Skeletal muscle cell (primary cell): ENCODE measurements around the gene OR1I1.

Source experiments
- DNase-seq: peaks from one replicate; pipeline ENCODE4 v3.0.0-alpha.2; 2010; ENCODE audit warnings: low read depth
- H3K4me3 ChIP-seq: 2 replicates; pipeline ENCODE4 v1.5.1; 2011; ENCODE audit warnings: low read depth, mild to moderate bottlenecking, control low read depth, low read length, moderate library complexity

Gene OR1I1

GRCh38 chr19:15137777-15138176 is 55.8 kb downstream of the OR1I1 start:
- H3K4me3 ChIP-seq: no peak overlapping the region
- DNase-seq: no peak

DNA sequence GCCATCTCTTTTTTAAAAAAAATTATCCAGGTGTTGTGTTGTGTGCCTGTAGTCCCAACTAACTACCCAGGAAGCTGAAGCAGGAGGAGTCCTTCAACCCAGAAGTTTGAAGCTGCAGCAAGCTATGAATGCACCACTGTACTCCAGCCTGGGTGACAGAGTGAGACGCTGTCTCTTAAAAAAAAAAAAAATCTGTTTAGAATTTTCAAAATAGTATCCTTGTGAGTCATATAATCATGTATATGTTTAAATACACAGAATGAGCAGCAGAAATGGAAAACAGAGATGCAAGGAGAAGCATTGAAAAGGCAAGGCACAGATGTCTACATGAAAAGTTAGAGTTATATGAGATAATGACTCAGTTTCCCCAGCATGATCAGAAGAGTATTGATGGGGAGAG is 56.4 kb downstream of the OR1I1 start:
- DNase-seq: no peak
- H3K4me3 ChIP-seq: no peak overlapping the region

DNA sequence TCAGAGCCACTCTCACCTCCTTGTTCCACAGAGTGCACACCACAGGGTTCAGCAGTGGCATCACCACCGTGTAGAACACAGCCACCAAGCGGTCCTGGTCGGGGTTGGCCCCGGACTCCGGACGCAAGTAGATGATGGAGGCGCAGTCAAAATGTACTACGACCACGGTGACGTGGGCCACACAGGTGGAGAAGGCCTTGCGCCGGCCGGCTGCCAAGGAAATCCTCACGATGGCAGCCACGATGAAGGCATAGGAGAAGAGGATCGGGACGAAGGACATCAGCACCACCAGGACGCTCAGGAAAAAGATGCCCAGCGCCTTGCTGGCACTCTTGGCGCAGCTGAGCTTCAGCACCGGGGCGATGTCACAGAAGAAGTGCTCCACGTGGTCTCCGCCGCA is 59.1 kb downstream of the OR1I1 start:
- H3K4me3 ChIP-seq: no peak overlapping the region
- DNase-seq: no peak

GRCh38 chr19:15142313-15142712 is 60.3 kb downstream of the OR1I1 start:
- H3K4me3 ChIP-seq: no peak overlapping the region
- no peak for DNase-seq
